Heart left ventricle (tissue), 16 donors: ENCODE results near the gene EIF4A3. TPM values are rescaled to one million over a fixed set of nuclear protein-coding genes. Genes with fewer than 3 reads are reported as not detected.

Experiments used
- ATAC-seq, 4 donors: fragments of 200-7000 bp; cut with Tn5 transposase; one replicate each; pipeline ENCODE4 v1.9.1; 2020 to 2022; ENCODE audit warnings: moderate library complexity in 4 of 4, mild to moderate bottlenecking in 3 of 4, moderate number of reproducible peaks in 1 of 4
- DNase-seq, 5 donors: peaks; one replicate each; pipeline ENCODE4 v3.0.0-alpha.2; 2020
- H3K27ac ChIP-seq, 12 donors: fragments of 200-600 bp; sonication (generic) in 4 of 12; one replicate each; pipeline versions ENCODE4 v1.5.0 to v1.8.0; 2016 to 2022; ENCODE audit warnings: mild to moderate bottlenecking in 2 of 12
- H3K27me3 ChIP-seq, 9 donors: fragments of 200-600 bp; sonication (generic) in 2 of 9; one replicate each; pipeline versions ENCODE4 v1.5.1 to v1.8.0; 2016 to 2022; ENCODE audit warnings: mild to moderate bottlenecking in 3 of 9
- H3K36me3 ChIP-seq, 9 donors: fragments of 200-600 bp; sonication (generic) in 2 of 9; one replicate each; pipeline versions ENCODE4 v1.5.0 to v1.8.0; 2018 to 2022; ENCODE audit warnings: mild to moderate bottlenecking in 2 of 9
- H3K4me1 ChIP-seq, 12 donors: fragments of 200-600 bp; sonication (generic) in 4 of 12; one replicate each; pipeline versions ENCODE4 v1.5.0 to v1.8.0; 2016 to 2022; ENCODE audit warnings: mild to moderate bottlenecking in 3 of 12
- H3K4me3 ChIP-seq, 12 donors: fragments of 200-600 bp; sonication (generic) in 4 of 12; one replicate each; pipeline versions ENCODE4 v1.5.0 to v1.8.0; 2017 to 2022; ENCODE audit warnings: mild to moderate bottlenecking in 9 of 12, moderate library complexity in 4 of 12
- H3K9me3 ChIP-seq, 12 donors: fragments of 200-600 bp; sonication (generic) in 4 of 12; one replicate each; pipeline versions ENCODE4 v1.5.0 to v1.8.0; 2016 to 2022; ENCODE audit warnings: mild to moderate bottlenecking in 1 of 12
- CTCF ChIP-seq, 12 donors: fragments of 200-600 bp; sonication (generic) in 4 of 12; IDR thresholded peaks; one replicate each; pipeline versions ENCODE4 v1.5.0 to v1.8.0; 2018 to 2022; ENCODE audit warnings: antibody characterized with exemption in 12 of 12, mild to moderate bottlenecking in 5 of 12
- POLR2A ChIP-seq, 2 donors: fragments of 450-650 bp; IDR thresholded peaks; one replicate each; pipeline ENCODE4 v1.6.1; 2017; ENCODE audit warnings: antibody characterized with exemption in 2 of 2, mild to moderate bottlenecking in 2 of 2, moderate library complexity in 2 of 2
- WGBS, 4 donors: extraction: QIAGEN DNeasy Blood & Tissue Kit in 2 of 4; methylation state at CpG; one replicate each; pipeline versions ENCODE4 v1.1.5 to v1.1.7; 2013 to 2018; 5-methylcytosine and 5-hydroxymethylcytosine counted together
- intact Hi-C, 10 donors: fragments of 100-400 bp; cut with DNase I; formaldehyde crosslinking; loops; one replicate each; pipeline versions ENCODE4 v1.11.1 to v1.14.2; 2022
- polyA plus RNA-seq, 2 donors: library from polyadenylated mRNA; stranded (reverse); fragments of 200-250 nt; gene quantifications; one replicate each; pipeline ENCODE4 v1.2.3, GENCODE V29; 2013
- total RNA-seq, 9 donors: library from RNA; depleted of rRNA in 2 of 9; stranded (reverse); fragments of >200 nt in 2 of 9; fragmentation: NEBNext Ultra II Directional in 3 of 9; extraction: Animal tissue kit (Norgen Biotek cat#: 25700) in 3 of 9; gene quantifications; one replicate each; pipeline versions ENCODE4 v1.1.0 to v1.2.4, GENCODE V29; 2016 to 2023
- donor health status: ischemic (EF 13 %, LVEDD 7.1; RV severe dilation, severe dysfunction).
- donor health status: healthy with polysubstance abuse.
- donor health status: DM: no; HTN: yes; CAD: no.
- donor health status: DM: no; HTN: no; CAD: no.
- donor health status: ischemic (EF 25% LVEDD 6.9; RV normal size, moderate dysfunction).
- donor health status: ischemic (EF 25% LVEDD 5.7; RV mildly dilated, moderate dysfunction).
- donor health status: healthy.
- donor health status: DM: yes; HTN: yes; CAD: no.
- donor health status: ischemic (EF 35%, LVEDD 5.7; RV mildly dilated, moderate dysfunction).
- donor health status: nonischemic (EF 11% LVEDD 7.7; RV severe dilation, severe dysfunction).
- donor health status: DM: yes; HTN: yes; CAD: no.
- donor health status: PGD.
- donor health status: ischemic (EF 29% LVEDD 5.4; RV normal size, mild dysfunction).
- donor health status: nonischemic (EF 23%, LVEDD 6.1; RV moderate dilation, normal function).

EIF4A3 gene
- total and polyA plus RNA-seq, 11 donors: 17.8 to 57.5 (median 31.6) TPM

GRCh38 chr17:80117491-80118401, 29.2 kb downstream of the EIF4A3 start:
- no peak overlapping the region for H3K4me3 ChIP-seq
- H3K27me3 ChIP-seq: no peaks in the 10 kb centered on the region
- DNase-seq (no peak), ATAC-seq (peak in 2 of 4 donors; percentile 8 to 13)
- intact Hi-C loops: no loop called here
- H3K27ac ChIP-seq: no peak overlapping the region
- no peaks in the 10 kb centered on the region for H3K4me1 ChIP-seq
- 87 to 92% (median 91%) methylated on average over 18 to 31 of the region's 31 CpGs for WGBS, 4 donors
- H3K36me3 ChIP-seq: peaks cover 0 to 19% (median 0%) of the 10 kb centered on the region in 9 donors
- peaks cover 0 to 10% (median 0%) of the 10 kb centered on the region in 12 donors for H3K9me3 ChIP-seq
- TF ChIP-seq POLR2A (IDR thresholded peaks at IDR 0.05) (no peak), CTCF (IDR thresholded peaks at IDR 0.05) (no peak)

DNA sequence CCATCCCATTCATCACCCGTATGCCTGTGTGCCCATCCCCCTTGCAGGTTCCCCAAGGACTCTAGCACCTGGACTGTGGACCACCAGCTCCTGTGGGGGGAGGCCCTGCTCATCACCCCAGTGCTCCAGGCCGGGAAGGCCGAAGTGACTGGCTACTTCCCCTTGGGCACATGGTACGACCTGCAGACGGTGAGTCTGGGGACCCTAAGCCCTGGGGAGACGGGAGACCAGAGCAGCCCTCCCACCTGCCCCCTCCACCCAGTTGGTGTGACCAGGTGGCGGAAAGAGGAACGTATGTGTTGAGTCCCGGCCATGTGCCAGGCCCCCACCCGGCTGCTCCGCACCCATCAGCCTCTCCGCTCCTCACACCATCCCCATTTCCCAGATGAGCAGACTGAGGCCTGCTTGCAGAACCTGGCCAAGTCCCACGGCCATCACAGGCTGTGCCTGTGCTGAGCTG, 30.0 kb downstream of the EIF4A3 start:
- 93 to 97% (median 95%) methylated on average over 12 to 13 of the region's 13 CpGs for WGBS, 4 donors
- intact Hi-C loops: no loop called here
- no peak for ATAC-seq
- Histone ChIP-seq H3K27me3 (no peaks in the 10 kb centered on the region), H3K4me1 (no peaks in the 10 kb centered on the region), H3K4me3 (no peak overlapping the region), H3K9me3 (peaks cover 0 to 10% (median 0%) of the 10 kb centered on the region in 12 donors), H3K36me3 (peaks cover 0 to 27% (median 0%) of the 10 kb centered on the region in 9 donors), H3K27ac (no peak overlapping the region)
- TF ChIP-seq CTCF (IDR thresholded peaks at IDR 0.05) (no peak), POLR2A (IDR thresholded peaks at IDR 0.05) (no peak)
- DNase-seq: no peak

- H3K27ac ChIP-seq: no peak overlapping the region
Measured at GRCh38 chr17:80116276-80116920, 30.5 kb downstream of the EIF4A3 start.

More at GRCh38 chr17:80116276-80116920, 30.5 kb downstream of the EIF4A3 start:
- H3K4me3 ChIP-seq: no peak overlapping the region
- H3K36me3 ChIP-seq: peaks cover 0 to 29% (median 0%) of the 10 kb centered on the region in 9 donors
- no peak for ATAC-seq
- H3K27me3 ChIP-seq: no peaks in the 10 kb centered on the region
- TF ChIP-seq POLR2A (IDR thresholded peaks at IDR 0.05) (no peak), CTCF (IDR thresholded peaks at IDR 0.05) (no peak)
- no peak for DNase-seq
- intact Hi-C loops: no loop called here
- peaks cover 0 to 10% (median 0%) of the 10 kb centered on the region in 12 donors for H3K9me3 ChIP-seq
- no peaks in the 10 kb centered on the region for H3K4me1 ChIP-seq
- 78 to 88% (median 86%) methylated on average over 16 of the region's 16 CpGs for WGBS, 4 donors
